Uterus (tissue), 4 donors: ENCODE results near the gene ZFR. TPM values are rescaled to one million over a fixed set of nuclear protein-coding genes. Genes with fewer than 3 reads are reported as not detected.
"Not testable (repeated sequence)": the region's sequence is repeated elsewhere in the genome, so short reads cannot be mapped to it uniquely, and the experiment has no call there.

ENCODE experiments used
- DNase-seq, 2 donors: peaks; one replicate each; pipeline ENCODE4 v3.0.0-alpha.2; 2019 to 2020
- H3K27ac ChIP-seq, 2 donors: fragments of 200-600 bp; sonication (generic); 1 replicate in 1 of 2; 2 replicates in 1 of 2; pipeline ENCODE4 v1.5.1; 2016 to 2018
- H3K27me3 ChIP-seq, 2 donors: fragments of 200-600 bp; sonication (generic); one replicate each; pipeline ENCODE4 v1.5.1; 2018 to 2019; ENCODE audit warnings: control low read depth in 1 of 2
- H3K36me3 ChIP-seq, 2 donors: fragments of 200-600 bp; sonication (generic); one replicate each; pipeline ENCODE4 v1.5.1; 2019; ENCODE audit warnings: control low read depth in 1 of 2
- H3K4me1 ChIP-seq, 2 donors: fragments of 200-600 bp; sonication (generic); one replicate each; pipeline ENCODE4 v1.5.1; 2018 to 2019; ENCODE audit warnings: control low read depth in 1 of 2
- H3K4me3 ChIP-seq, 2 donors: fragments of 200-600 bp; sonication (generic); 1 replicate in 1 of 2; 2 replicates in 1 of 2; pipeline ENCODE4 v1.5.1; 2018 to 2019; ENCODE audit warnings: mild to moderate bottlenecking in 1 of 2
- H3K9me3 ChIP-seq, 2 donors: fragments of 200-600 bp; sonication (generic); one replicate each; pipeline ENCODE4 v1.5.1; 2019; ENCODE audit warnings: control low read depth in 1 of 2
- POLR2A ChIP-seq, 2 donors: fragments of 450-650 bp; IDR thresholded peaks; one replicate each; pipeline ENCODE4 v1.6.1; 2016; ENCODE audit warnings: antibody characterized with exemption in 2 of 2, mild to moderate bottlenecking in 1 of 2, moderate library complexity in 1 of 2
- intact Hi-C: fragments of 100-400 bp; cut with DNase I; formaldehyde crosslinking; loops from one replicate; pipeline ENCODE4 v1.15.1; 2023; ENCODE audit warnings: low total_unique reads
- total RNA-seq, 4 donors: library from RNA; depleted of rRNA in 3 of 4; stranded (reverse); fragments of >200 nt in 3 of 4; gene quantifications; one replicate each; pipeline versions ENCODE4 v1.1.0 to v1.2.4, GENCODE V29; 2014 to 2023
- TF ChIP-seq, protein P1 (sequence below), 4 experiments: fragments of 200-600 bp in 2 of 4; fragments of 450-650 bp in 2 of 4; sonication (generic) in 2 of 4; IDR thresholded peaks; one replicate each; pipeline ENCODE4 v1.5.1; 2016 to 2019; ENCODE audit warnings: antibody characterized with exemption in 4 of 4, mild to moderate bottlenecking in 2 of 4, moderate library complexity in 1 of 4
- donor health status: DM: yes; HTN: yes; CAD: no.

The ZFR gene
- total RNA-seq, 4 donors from 2014 or later = 54.1 to 108 (median 72.5) TPM

DNA sequence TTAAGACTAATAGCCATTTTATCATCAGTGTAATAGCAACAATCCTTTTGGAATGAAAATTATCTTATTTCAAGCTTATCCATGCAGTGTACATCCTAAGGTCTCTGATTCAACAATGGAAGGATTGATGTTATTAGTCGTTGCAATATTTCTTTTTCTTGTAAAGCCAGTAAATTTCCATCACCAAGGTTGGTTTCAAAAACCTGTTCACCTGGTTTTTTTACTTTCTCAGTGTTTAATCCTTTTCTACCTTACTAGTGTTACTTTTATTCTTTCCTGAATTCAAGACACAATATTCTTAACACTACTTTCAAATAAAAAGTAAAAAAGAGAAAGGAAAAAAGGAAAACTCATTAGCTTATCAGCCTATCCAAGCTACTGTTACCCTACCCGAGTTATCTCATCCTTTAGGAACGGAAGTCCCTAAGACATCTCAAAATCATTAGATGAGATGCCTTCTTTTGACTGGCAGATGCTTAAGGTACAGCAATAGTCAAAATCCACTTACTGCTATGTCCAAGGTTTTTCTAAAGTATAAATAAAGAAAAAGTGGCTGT lies 5.4 kb downstream of the ZFR start:
- H3K4me3 ChIP-seq = no peak overlapping the region
- H3K4me1 ChIP-seq = peaks cover 4 to 13% of the 10 kb centered on the region in 2 donors
- no peaks in the 10 kb centered on the region for H3K27me3 ChIP-seq
- intact Hi-C loops = no loop called here
- DNase-seq = no peak
- TF ChIP-seq POLR2A (IDR thresholded peaks at IDR 0.05) = no peak
- TF ChIP-seq, protein P1, sequence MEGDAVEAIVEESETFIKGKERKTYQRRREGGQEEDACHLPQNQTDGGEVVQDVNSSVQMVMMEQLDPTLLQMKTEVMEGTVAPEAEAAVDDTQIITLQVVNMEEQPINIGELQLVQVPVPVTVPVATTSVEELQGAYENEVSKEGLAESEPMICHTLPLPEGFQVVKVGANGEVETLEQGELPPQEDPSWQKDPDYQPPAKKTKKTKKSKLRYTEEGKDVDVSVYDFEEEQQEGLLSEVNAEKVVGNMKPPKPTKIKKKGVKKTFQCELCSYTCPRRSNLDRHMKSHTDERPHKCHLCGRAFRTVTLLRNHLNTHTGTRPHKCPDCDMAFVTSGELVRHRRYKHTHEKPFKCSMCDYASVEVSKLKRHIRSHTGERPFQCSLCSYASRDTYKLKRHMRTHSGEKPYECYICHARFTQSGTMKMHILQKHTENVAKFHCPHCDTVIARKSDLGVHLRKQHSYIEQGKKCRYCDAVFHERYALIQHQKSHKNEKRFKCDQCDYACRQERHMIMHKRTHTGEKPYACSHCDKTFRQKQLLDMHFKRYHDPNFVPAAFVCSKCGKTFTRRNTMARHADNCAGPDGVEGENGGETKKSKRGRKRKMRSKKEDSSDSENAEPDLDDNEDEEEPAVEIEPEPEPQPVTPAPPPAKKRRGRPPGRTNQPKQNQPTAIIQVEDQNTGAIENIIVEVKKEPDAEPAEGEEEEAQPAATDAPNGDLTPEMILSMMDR (IDR thresholded peaks at IDR 0.05) = no peak
- H3K27ac ChIP-seq = no peak overlapping the region
- H3K9me3 ChIP-seq = no peaks in the 10 kb centered on the region
- H3K36me3 ChIP-seq = no peaks in the 10 kb centered on the region

DNA sequence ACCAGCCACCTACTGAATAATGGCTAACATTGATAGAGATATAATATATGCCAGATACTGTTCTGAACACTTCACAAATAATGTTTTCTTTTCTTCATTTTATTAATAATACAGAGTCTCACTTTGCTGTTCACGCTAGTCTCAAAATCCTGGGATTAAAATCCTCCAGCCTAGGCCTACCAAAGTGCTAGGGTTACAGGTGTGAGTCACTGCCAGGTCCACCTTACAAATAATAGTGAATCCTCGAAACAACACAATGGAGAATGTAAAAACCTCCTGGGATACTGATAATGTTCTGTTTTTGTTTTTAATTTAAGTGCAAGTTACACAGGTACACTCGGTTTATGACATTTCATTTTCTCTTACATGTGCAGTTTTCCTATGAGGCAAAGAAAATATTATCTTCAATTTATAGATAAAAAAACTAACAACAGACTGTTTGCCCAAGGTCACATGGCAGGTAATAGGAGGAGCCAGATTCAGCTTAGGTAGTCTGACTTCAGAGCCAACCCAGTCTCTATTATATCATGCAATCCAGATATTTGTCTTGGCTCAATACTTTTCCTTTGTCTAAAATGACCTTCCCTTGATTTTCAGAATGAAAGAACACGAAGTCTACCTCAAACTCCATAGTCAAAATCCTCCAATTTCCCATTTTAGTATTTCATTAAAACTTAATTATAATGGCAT lies 7.8 kb downstream of the ZFR start:
- H3K9me3 ChIP-seq = no peaks in the 10 kb centered on the region
- H3K27me3 ChIP-seq = no peaks in the 10 kb centered on the region
- DNase-seq = no peak
- intact Hi-C loops = no loop called here
- no peak overlapping the region for H3K27ac ChIP-seq
- peaks cover 4 to 6% of the 10 kb centered on the region in 2 donors for H3K4me1 ChIP-seq
- TF ChIP-seq, protein P1 (IDR thresholded peaks at IDR 0.05) = no peak
- no peak for TF ChIP-seq POLR2A (IDR thresholded peaks at IDR 0.05)
- H3K36me3 ChIP-seq = no peaks in the 10 kb centered on the region
- H3K4me3 ChIP-seq = no peak overlapping the region

DNA sequence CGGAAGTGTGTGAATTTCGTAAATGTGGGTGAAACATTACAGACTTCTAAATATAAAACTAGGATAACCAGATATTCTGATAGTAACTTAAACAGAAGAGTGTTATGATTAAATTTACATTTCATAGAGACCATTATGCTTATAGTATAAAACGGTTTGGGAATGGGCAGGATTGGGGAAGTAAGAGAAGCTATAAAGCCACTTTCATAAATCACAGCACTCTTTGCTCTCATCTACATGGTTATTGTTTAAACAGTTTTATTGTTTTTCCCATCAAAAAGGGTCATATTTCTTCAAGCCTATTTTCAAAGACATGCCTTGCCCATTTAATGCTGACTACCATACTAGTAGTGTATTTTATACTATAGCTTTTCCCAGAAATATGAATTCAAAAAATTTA lies 9.2 kb downstream of the ZFR start:
- Histone ChIP-seq H3K4me1 (peaks cover 4 to 6% of the 10 kb centered on the region in 2 donors), H3K36me3 (no peaks in the 10 kb centered on the region), H3K4me3 (no peak overlapping the region), H3K9me3 (no peaks in the 10 kb centered on the region), H3K27me3 (no peaks in the 10 kb centered on the region), H3K27ac (no peak overlapping the region)
- intact Hi-C loops = no loop called here
- no peak for DNase-seq
- no peak for TF ChIP-seq POLR2A (IDR thresholded peaks at IDR 0.05)
- TF ChIP-seq, protein P1 (IDR thresholded peaks at IDR 0.05) = no peak

DNA sequence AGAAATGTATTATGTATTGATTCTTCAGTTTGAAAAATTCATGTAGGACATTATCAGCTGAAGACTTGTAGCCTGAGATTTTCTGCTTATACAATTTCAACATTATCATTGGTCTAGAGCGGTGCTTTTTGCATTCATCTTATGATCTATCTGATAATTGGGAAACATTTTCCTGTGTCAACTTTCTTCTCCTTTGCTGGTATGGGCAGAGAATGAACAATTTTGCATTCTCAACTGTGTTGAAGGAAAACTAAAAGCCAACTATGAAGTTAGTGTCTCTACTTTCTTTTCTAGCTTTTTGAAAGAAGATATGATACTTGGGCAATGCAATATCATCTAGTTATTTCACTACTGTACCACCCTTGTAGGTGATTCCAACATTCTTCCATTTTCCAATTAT lies 10.3 kb downstream of the ZFR start:
- Histone ChIP-seq H3K36me3 (no peaks in the 10 kb centered on the region), H3K27me3 (no peaks in the 10 kb centered on the region), H3K4me3 (no peak overlapping the region), H3K4me1 (peaks cover 4 to 6% of the 10 kb centered on the region in 2 donors), H3K27ac (no peak overlapping the region), H3K9me3 (no peaks in the 10 kb centered on the region)
- no peak for TF ChIP-seq POLR2A (IDR thresholded peaks at IDR 0.05)
- TF ChIP-seq, protein P1 (IDR thresholded peaks at IDR 0.05) = no peak
- no peak for DNase-seq
- intact Hi-C loops = no loop called here

DNA sequence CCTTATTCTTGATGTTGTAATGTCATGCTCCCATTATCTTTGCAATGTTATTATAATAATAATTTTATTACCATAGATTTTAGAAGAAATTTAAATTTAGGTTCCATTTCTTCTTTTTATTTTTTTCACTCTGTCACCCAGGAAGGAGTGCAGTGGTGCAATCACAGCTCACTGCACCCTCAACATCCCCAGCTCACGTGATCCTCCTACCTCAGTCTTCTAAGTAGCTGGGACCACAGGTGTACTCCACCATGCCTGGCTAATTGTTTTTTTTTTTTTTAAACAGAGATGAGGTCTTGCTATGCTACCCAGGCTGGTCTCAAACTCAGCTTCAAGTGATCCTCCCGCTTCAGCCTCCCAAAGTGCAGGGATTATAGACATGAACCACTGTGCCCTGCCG lies 11.9 kb downstream of the ZFR start:
- H3K9me3 ChIP-seq = no peaks in the 10 kb centered on the region
- peaks cover 0 to 4% of the 10 kb centered on the region in 2 donors for H3K4me1 ChIP-seq
- H3K27me3 ChIP-seq = no peaks in the 10 kb centered on the region
- no peak overlapping the region for H3K27ac ChIP-seq
- H3K36me3 ChIP-seq = no peaks in the 10 kb centered on the region
- intact Hi-C loops = no loop called here
- no peak for DNase-seq
- TF ChIP-seq, protein P1 (IDR thresholded peaks at IDR 0.05) = no peak
- no peak for TF ChIP-seq POLR2A (IDR thresholded peaks at IDR 0.05)
- H3K4me3 ChIP-seq = no peak overlapping the region

DNA sequence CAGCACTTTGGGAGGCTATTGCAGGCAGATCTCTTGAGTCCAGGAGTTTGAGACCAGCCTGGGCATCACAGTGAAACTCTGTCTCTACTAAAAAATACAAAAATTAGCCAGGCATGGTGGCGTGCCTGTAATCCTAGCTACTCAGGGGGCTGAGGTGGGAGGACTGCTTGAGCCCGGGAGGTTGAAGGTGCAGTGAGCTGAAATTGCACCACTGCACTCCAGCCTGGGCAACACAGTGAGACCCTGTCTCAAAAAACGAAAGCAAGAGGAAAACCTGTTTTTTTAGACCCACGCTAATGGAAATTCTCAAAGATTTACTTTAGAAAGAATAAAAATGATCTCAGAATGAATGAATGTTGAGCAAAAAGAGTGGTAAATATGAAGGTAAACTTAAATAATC lies 13.7 kb downstream of the ZFR start:
- H3K4me3 ChIP-seq, H3K27ac ChIP-seq, H3K27me3 ChIP-seq, H3K9me3 ChIP-seq, H3K36me3 ChIP-seq, H3K4me1 ChIP-seq, intact Hi-C loops, DNase-seq: not testable (repeated sequence)
